ENCODE data around the gene PCDHA6.

GRCh38 chr5:140862441-140863295 lies 34.9 kb downstream of the PCDHA6 start:
- TF ChIP-seq RFX5 (IDR thresholded peaks at IDR 0.05; ENCODE audit: low read depth, low read length) (no peak), POLR2A (IDR thresholded peaks at IDR 0.05; ENCODE audit: low read depth, low read length) (no peak), SMC3 (IDR thresholded peaks at IDR 0.05; ENCODE audit: low read depth, low read length) (no peak), CTCF (conservative IDR thresholded peaks at IDR 0.05; ENCODE audit: low read depth, low read length) (no peak), BHLHE40 (IDR thresholded peaks at IDR 0.05; ENCODE audit: low read depth, low read length) (no peak), USF2 (IDR thresholded peaks at IDR 0.05; ENCODE audit: low read depth, low read length) (no peak), CHD1 (IDR thresholded peaks at IDR 0.05; ENCODE audit: low read depth, low read length) (no peak), NFE2L2 (IDR thresholded peaks at IDR 0.05; ENCODE audit: low read depth, low read length) (no peak), ELK1 (IDR thresholded peaks at IDR 0.05; ENCODE audit: borderline replicate concordance, low read depth, low read length) (no peak)
